ENCODE results near the gene POLR2B. TPM values are rescaled to one million over a fixed set of nuclear protein-coding genes. Genes with fewer than 3 reads are reported as not detected.

Gene POLR2B
- total RNA-seq, 1 experiment from 2014 or later: 115 TPM

DNA sequence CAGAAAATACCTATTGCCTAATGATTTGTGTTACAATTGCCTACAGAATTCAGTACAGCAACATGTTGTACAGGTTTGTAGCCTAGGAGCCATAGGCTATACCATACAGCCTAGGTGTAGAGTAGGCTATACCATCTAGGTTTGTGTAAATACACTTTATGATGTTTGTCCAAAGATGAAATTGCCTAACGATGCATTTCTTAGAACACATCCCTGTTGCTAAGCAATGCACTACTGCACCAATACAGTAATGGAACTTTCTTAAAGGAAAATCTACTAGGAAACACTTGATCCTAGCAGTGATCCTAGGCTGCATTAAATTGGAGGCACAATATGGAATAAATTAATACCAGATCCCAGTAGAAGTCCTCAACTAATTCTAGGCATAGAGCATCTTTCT lies 19.6 kb upstream of the POLR2B start:
- H3K27ac Mint-ChIP-seq (ENCODE audit: unreplicated experiment): no peak overlapping the region
- no peaks in the 10 kb centered on the region for H3K4me1 Mint-ChIP-seq (ENCODE audit: low read depth, unreplicated experiment)
- TF ChIP-seq, protein P1, sequence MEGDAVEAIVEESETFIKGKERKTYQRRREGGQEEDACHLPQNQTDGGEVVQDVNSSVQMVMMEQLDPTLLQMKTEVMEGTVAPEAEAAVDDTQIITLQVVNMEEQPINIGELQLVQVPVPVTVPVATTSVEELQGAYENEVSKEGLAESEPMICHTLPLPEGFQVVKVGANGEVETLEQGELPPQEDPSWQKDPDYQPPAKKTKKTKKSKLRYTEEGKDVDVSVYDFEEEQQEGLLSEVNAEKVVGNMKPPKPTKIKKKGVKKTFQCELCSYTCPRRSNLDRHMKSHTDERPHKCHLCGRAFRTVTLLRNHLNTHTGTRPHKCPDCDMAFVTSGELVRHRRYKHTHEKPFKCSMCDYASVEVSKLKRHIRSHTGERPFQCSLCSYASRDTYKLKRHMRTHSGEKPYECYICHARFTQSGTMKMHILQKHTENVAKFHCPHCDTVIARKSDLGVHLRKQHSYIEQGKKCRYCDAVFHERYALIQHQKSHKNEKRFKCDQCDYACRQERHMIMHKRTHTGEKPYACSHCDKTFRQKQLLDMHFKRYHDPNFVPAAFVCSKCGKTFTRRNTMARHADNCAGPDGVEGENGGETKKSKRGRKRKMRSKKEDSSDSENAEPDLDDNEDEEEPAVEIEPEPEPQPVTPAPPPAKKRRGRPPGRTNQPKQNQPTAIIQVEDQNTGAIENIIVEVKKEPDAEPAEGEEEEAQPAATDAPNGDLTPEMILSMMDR (IDR thresholded peaks at IDR 0.05; ENCODE audit: insufficient read depth in 1 of 2, low read depth in 1 of 2, low read length in 1 of 2, severe bottlenecking in 1 of 2, unreplicated experiment in 1 of 2): no peak
- Histone ChIP-seq H3K9me3 (no peaks in the 10 kb centered on the region), H3K36me3 (ENCODE audit: control insufficient read depth, insufficient read depth, low read length) (no peaks in the 10 kb centered on the region), H3K4me1 (no peaks in the 10 kb centered on the region), H3K4me3 (ENCODE audit: low read depth, low read length) (no peak overlapping the region), H3K27me3 (replicated peaks; ENCODE audit: control insufficient read depth, insufficient read depth, low read length) (no peaks in the 10 kb centered on the region)
- H3K36me3 Mint-ChIP-seq (ENCODE audit: insufficient read depth, unreplicated experiment): peaks cover 31% of the 10 kb centered on the region
- intact Hi-C loops (cut with micrococcal nuclease; ENCODE audit: unreplicated experiment): loop anchor here (2.0 kb wide), 1 partner anchor 50 kb away; no protein-coding TSS in a partner anchor
- ChIA-PET POLR2A (no interaction called here), CTCF (no interaction called here)
- no peak overlapping the region for H3K4me3 Mint-ChIP-seq (ENCODE audit: unreplicated experiment)
- no peaks in the 10 kb centered on the region for H3K27me3 Mint-ChIP-seq (ENCODE audit: insufficient read depth, unreplicated experiment)
- DNase-seq: peak in 1 of 2 experiments; percentile 25
- H3K9me3 Mint-ChIP-seq (ENCODE audit: unreplicated experiment): no peaks in the 10 kb centered on the region
- no TSS peak for BruUV-seq (replicated peaks)

DNA sequence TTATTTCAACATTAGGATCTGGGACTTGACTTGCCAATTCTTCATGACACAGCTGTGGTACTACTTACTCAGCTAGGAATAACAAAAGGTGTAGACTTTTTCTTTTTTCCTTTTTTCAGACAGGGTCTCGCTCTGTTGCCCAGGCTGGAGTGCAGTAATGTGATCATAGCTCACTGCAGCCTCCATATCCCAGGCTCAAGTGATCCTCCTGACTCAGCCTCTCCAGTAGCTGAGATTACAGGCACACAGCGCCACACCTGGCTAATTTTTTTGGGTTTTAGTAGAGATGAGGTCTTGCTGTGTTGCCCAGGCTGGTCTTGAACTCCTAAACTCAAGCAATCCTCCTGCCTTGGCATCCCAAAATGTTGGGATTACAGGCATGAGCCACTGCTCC lies 17.6 kb upstream of the POLR2B start:
- no peak overlapping the region for H3K4me3 Mint-ChIP-seq (ENCODE audit: unreplicated experiment)
- H3K27me3 Mint-ChIP-seq (ENCODE audit: insufficient read depth, unreplicated experiment): no peaks in the 10 kb centered on the region
- no peaks in the 10 kb centered on the region for H3K9me3 Mint-ChIP-seq (ENCODE audit: unreplicated experiment)
- no TSS peak for BruUV-seq (replicated peaks)
- ChIA-PET CTCF (interaction anchor here (0.5 to 2.2 kb wide), 5 partner anchors 17 to 256 kb away, joined by 3 to 9 read pairs (median 6); partner anchors contain the start of gene NOA1), POLR2A (no interaction called here)
- Histone ChIP-seq H3K9me3 (no peaks in the 10 kb centered on the region), H3K4me3 (ENCODE audit: low read depth, low read length) (no peak overlapping the region), H3K4me1 (no peaks in the 10 kb centered on the region), H3K36me3 (ENCODE audit: control insufficient read depth, insufficient read depth, low read length) (no peaks in the 10 kb centered on the region), H3K27me3 (replicated peaks; ENCODE audit: control insufficient read depth, insufficient read depth, low read length) (no peaks in the 10 kb centered on the region)
- peaks cover 48% of the 10 kb centered on the region for H3K36me3 Mint-ChIP-seq (ENCODE audit: insufficient read depth, unreplicated experiment)
- H3K4me1 Mint-ChIP-seq (ENCODE audit: low read depth, unreplicated experiment): no peaks in the 10 kb centered on the region
- H3K27ac Mint-ChIP-seq (ENCODE audit: unreplicated experiment): peak overlapping the region; percentile 32
- intact Hi-C loops (cut with micrococcal nuclease; ENCODE audit: unreplicated experiment): no loop called here
- TF ChIP-seq, protein P1 (IDR thresholded peaks at IDR 0.05; ENCODE audit: insufficient read depth in 1 of 2, low read depth in 1 of 2, low read length in 1 of 2, severe bottlenecking in 1 of 2, unreplicated experiment in 1 of 2): no peak
- DNase-seq: no peak

DNA sequence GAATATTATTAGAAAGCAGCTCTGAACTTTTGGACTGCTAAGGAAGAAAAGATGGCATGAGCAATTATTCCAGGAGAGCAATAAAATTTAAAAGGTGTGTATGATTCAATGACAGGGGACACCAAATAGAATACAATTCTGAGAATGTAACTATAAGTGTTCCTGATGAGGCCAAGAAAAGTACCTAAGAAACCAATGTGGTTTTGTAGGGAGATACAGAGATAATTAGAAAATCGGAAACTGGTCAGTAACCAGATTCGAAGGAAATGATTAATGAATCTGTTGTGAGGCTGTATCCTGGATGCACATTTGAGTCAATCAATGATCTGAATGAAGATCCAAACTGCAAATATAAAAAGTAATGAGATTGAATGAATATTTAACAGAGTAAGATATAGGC lies 7.3 kb upstream of the POLR2B start:
- H3K4me1 Mint-ChIP-seq (ENCODE audit: low read depth, unreplicated experiment): no peaks in the 10 kb centered on the region
- H3K4me3 ChIP-seq (ENCODE audit: low read depth, low read length): no peak overlapping the region
- no peaks in the 10 kb centered on the region for H3K27me3 ChIP-seq (replicated peaks; ENCODE audit: control insufficient read depth, insufficient read depth, low read length)
- H3K4me3 Mint-ChIP-seq (ENCODE audit: unreplicated experiment): no peak overlapping the region
- H3K27ac Mint-ChIP-seq (ENCODE audit: unreplicated experiment): no peak overlapping the region
- peaks cover 4% of the 10 kb centered on the region for H3K36me3 ChIP-seq (ENCODE audit: control insufficient read depth, insufficient read depth, low read length)
- TF ChIP-seq, protein P1 (IDR thresholded peaks at IDR 0.05; ENCODE audit: insufficient read depth in 1 of 2, low read depth in 1 of 2, low read length in 1 of 2, severe bottlenecking in 1 of 2, unreplicated experiment in 1 of 2): no peak
- BruUV-seq (replicated peaks): no TSS peak
- POLR2A ChIA-PET: no interaction called here
- DNase-seq: no peak
- 0 out of 2 replicates have a peak, but pooled peaks cover 6% of the 10 kb centered on the region for H3K9me3 ChIP-seq
- H3K36me3 Mint-ChIP-seq (ENCODE audit: insufficient read depth, unreplicated experiment): peaks cover 76% of the 10 kb centered on the region
- H3K27me3 Mint-ChIP-seq (ENCODE audit: insufficient read depth, unreplicated experiment): no peaks in the 10 kb centered on the region
- CTCF ChIA-PET: interaction anchor here (0.7 kb wide), 1 partner anchor 11 kb away, joined by 4 read pairs; no protein-coding TSS in a partner anchor
- intact Hi-C loops (cut with micrococcal nuclease; ENCODE audit: unreplicated experiment): no loop called here
- no peaks in the 10 kb centered on the region for H3K4me1 ChIP-seq
- H3K9me3 Mint-ChIP-seq (ENCODE audit: unreplicated experiment): peaks cover 12% of the 10 kb centered on the region

Measured in Caco-2 (cell line).